Ascending aorta (tissue), 2 donors: Measurements from ENCODE around the gene MLLT10. TPM values are rescaled to one million over a fixed set of nuclear protein-coding genes. Genes with fewer than 3 reads are reported as not detected.

Experiments used
- DNase-seq, 2 donors: peaks; one replicate each; pipeline ENCODE4 v3.0.0-alpha.2; 2019; ENCODE audit warnings: low spot score in 2 of 2
- H3K27ac ChIP-seq, 2 donors: fragments of 200-600 bp; sonication (generic); one replicate each; pipeline ENCODE4 v1.5.1; 2016 to 2017; ENCODE audit warnings: mild to moderate bottlenecking in 1 of 2
- H3K27me3 ChIP-seq: fragments of 200-600 bp; sonication (generic); one replicate; pipeline ENCODE4 v1.5.1; 2017
- H3K36me3 ChIP-seq, 2 donors: fragments of 200-600 bp; sonication (generic); one replicate each; pipeline ENCODE4 v1.5.1; 2016
- H3K4me1 ChIP-seq, 2 donors: fragments of 200-600 bp; sonication (generic); one replicate each; pipeline ENCODE4 v1.5.1; 2016 to 2017; ENCODE audit warnings: mild to moderate bottlenecking in 1 of 2
- H3K4me3 ChIP-seq, 2 donors: fragments of 200-600 bp; sonication (generic); one replicate each; pipeline ENCODE4 v1.5.1; 2016 to 2017; ENCODE audit warnings: mild to moderate bottlenecking in 1 of 2
- H3K9me3 ChIP-seq, 2 donors: fragments of 200-600 bp; sonication (generic); one replicate each; pipeline ENCODE4 v1.5.1; 2016
- CTCF ChIP-seq, 3 experiments: fragments of 200-600 bp in 2 of 3; fragments of 450-650 bp in 1 of 3; sonication (generic) in 2 of 3; IDR thresholded peaks; one replicate each; pipeline ENCODE4 v1.5.1; 2016 to 2019; ENCODE audit warnings: antibody characterized with exemption in 3 of 3, mild to moderate bottlenecking in 1 of 3, moderate library complexity in 1 of 3
- intact Hi-C: fragments of 100-400 bp; cut with DNase I; formaldehyde crosslinking; loops from one replicate; pipeline ENCODE4 v1.15.1; 2023
- total RNA-seq: library from RNA; depleted of rRNA; stranded (reverse); fragments of >200 nt; gene quantifications from one replicate; pipeline ENCODE4 v1.1.0, GENCODE V29; 2016

The MLLT10 gene
- total RNA-seq, 1 donor from 2014 or later, result 16.3 TPM

- TF ChIP-seq CTCF (IDR thresholded peaks at IDR 0.05), result no peak
- intact Hi-C loops, result no loop called here
- no peak for DNase-seq
- no peaks in the 10 kb centered on the region for H3K36me3 ChIP-seq
- H3K27me3 ChIP-seq, result no peaks in the 10 kb centered on the region
- H3K9me3 ChIP-seq, result no peaks in the 10 kb centered on the region
- H3K4me1 ChIP-seq, result peaks cover 0 to 4% of the 10 kb centered on the region in 2 donors
- H3K4me3 ChIP-seq, result no peak overlapping the region
- H3K27ac ChIP-seq, result no peak overlapping the region
Observed at GRCh38 chr10:21513405-21513788, 20.6 kb upstream of the MLLT10 start.

- H3K36me3 ChIP-seq, result no peaks in the 10 kb centered on the region
- no peak overlapping the region for H3K27ac ChIP-seq
- TF ChIP-seq CTCF (IDR thresholded peaks at IDR 0.05), result no peak
- no peaks in the 10 kb centered on the region for H3K9me3 ChIP-seq
- H3K27me3 ChIP-seq, result no peaks in the 10 kb centered on the region
- DNase-seq, result no peak
- intact Hi-C loops, result no loop called here
- peaks cover 0 to 7% of the 10 kb centered on the region in 2 donors for H3K4me1 ChIP-seq
- H3K4me3 ChIP-seq, result no peak overlapping the region
Observed at GRCh38 chr10:21514129-21514817, 19.8 kb upstream of the MLLT10 start.

- H3K4me3 ChIP-seq, result no peak overlapping the region
- no peaks in the 10 kb centered on the region for H3K36me3 ChIP-seq
- H3K27me3 ChIP-seq, result no peaks in the 10 kb centered on the region
- TF ChIP-seq CTCF (IDR thresholded peaks at IDR 0.05), result no peak
- peaks cover 0 to 10% of the 10 kb centered on the region in 2 donors for H3K4me1 ChIP-seq
- intact Hi-C loops, result no loop called here
- H3K9me3 ChIP-seq, result no peaks in the 10 kb centered on the region
- no peak overlapping the region for H3K27ac ChIP-seq
- no peak for DNase-seq
Observed at GRCh38 chr10:21514818-21515351, 19.1 kb upstream of the MLLT10 start.

- Histone ChIP-seq H3K27ac (peak overlapping the region in 1 of 2 donors; percentile 69), H3K27me3 (no peaks in the 10 kb centered on the region), H3K4me3 (peak overlapping the region; percentile 63 to 88), H3K4me1 (peaks cover 0 to 12% of the 10 kb centered on the region in 2 donors), H3K36me3 (no peaks in the 10 kb centered on the region), H3K9me3 (no peaks in the 10 kb centered on the region)
- intact Hi-C loops, result loop anchor here (2.0 kb wide), 2 partner anchors 19 kb away; partner anchors contain the start of gene MLLT10
- DNase-seq, result no peak
- TF ChIP-seq CTCF (IDR thresholded peaks at IDR 0.05), result no peak
Observed at GRCh38 chr10:21515361-21516241, 18.4 kb upstream of the MLLT10 start.

- intact Hi-C loops, result loop anchor here (2.0 kb wide), 2 partner anchors 18 to 20 kb away; partner anchors contain the start of gene MLLT10
- peak in 1 of 2 donors; percentile 78 for DNase-seq
- TF ChIP-seq CTCF (IDR thresholded peaks at IDR 0.05), result no peak
Observed at GRCh38 chr10:21516242-21517131, 17.5 kb upstream of the MLLT10 start.

More at GRCh38 chr10:21516242-21517131, 17.5 kb upstream of the MLLT10 start:
- Histone ChIP-seq H3K27me3 (no peaks in the 10 kb centered on the region), H3K4me3 (peak overlapping the region; percentile 63 to 88), H3K4me1 (peaks cover 0 to 13% of the 10 kb centered on the region in 2 donors), H3K36me3 (no peaks in the 10 kb centered on the region), H3K9me3 (no peaks in the 10 kb centered on the region), H3K27ac (peak overlapping the region in 1 of 2 donors; percentile 69)
